Right lobe of liver (tissue), 6 donors: ENCODE results near the gene EEF1AKMT3. TPM values are rescaled to one million over a fixed set of nuclear protein-coding genes. Genes with fewer than 3 reads are reported as not detected.
A peak's percentile ranks its signal among the peaks of the same experiment; 100 is the strongest.

Experiments used
- ATAC-seq, 4 donors: fragments of 200-7000 bp; cut with Tn5 transposase; one replicate each; pipeline ENCODE4 v1.9.1; 2020; ENCODE audit warnings: mild to moderate bottlenecking in 4 of 4, moderate library complexity in 4 of 4
- DNase-seq, 3 donors: peaks; one replicate each; pipeline ENCODE4 v3.0.0-alpha.2; 2020
- H3K27ac ChIP-seq, 3 donors: fragments of 200-600 bp; one replicate each; pipeline ENCODE4 v1.8.0; 2022
- H3K27me3 ChIP-seq, 2 donors: fragments of 200-600 bp; one replicate each; pipeline ENCODE4 v1.8.0; 2022
- H3K36me3 ChIP-seq, 4 donors: fragments of 200-600 bp; sonication (generic) in 1 of 4; one replicate each; pipeline versions ENCODE4 v1.5.1 to v1.8.0; 2017 to 2022; ENCODE audit warnings: control low read depth in 1 of 4
- H3K4me1 ChIP-seq, 4 donors: fragments of 200-600 bp; sonication (generic) in 1 of 4; one replicate each; pipeline versions ENCODE4 v1.5.1 to v1.8.0; 2017 to 2022; ENCODE audit warnings: control low read depth in 1 of 4
- H3K4me3 ChIP-seq, 3 donors: fragments of 200-600 bp; one replicate each; pipeline ENCODE4 v1.8.0; 2022
- H3K9me3 ChIP-seq, 4 donors: fragments of 200-600 bp; sonication (generic) in 1 of 4; one replicate each; pipeline versions ENCODE4 v1.5.1 to v1.8.0; 2017 to 2022; ENCODE audit warnings: control low read depth in 1 of 4
- POLR2A ChIP-seq: fragments of 450-650 bp; IDR thresholded peaks from one replicate; pipeline ENCODE4 v1.6.1; 2017; ENCODE audit warnings: antibody characterized with exemption, mild to moderate bottlenecking
- WGBS: methylation state at CpG from one replicate; pipeline ENCODE4 v1.1.6; 2018; ENCODE audit warnings: low coverage, low lambda C conversion rate; ENCODE audit not compliant: insufficient coverage; ENCODE audit errors: missing lambda C conversion rate; 5-methylcytosine and 5-hydroxymethylcytosine counted together
- intact Hi-C, 2 donors: fragments of 100-400 bp; cut with DNase I; formaldehyde crosslinking; loops; one replicate each; pipeline versions ENCODE4 v1.11.2 to v1.14.1; 2022
- total RNA-seq, 6 experiments: library from RNA; depleted of rRNA in 2 of 6; stranded (reverse); fragments of >200 nt in 2 of 6; fragmentation: NEBNext Ultra II Directional in 3 of 6; extraction: Animal tissue kit (Norgen Biotek cat#: 25700) in 3 of 6; gene quantifications; one replicate each; pipeline versions ENCODE4 v1.1.0 to v1.2.4, GENCODE V29; 2016 to 2023
- TF ChIP-seq, protein P1 (sequence below), 4 donors: fragments of 200-600 bp in 3 of 4; fragments of 450-650 bp in 1 of 4; IDR thresholded peaks; one replicate each; pipeline versions ENCODE4 v1.5.1 to v1.8.0; 2016 to 2022; ENCODE audit warnings: antibody characterized with exemption in 4 of 4, mild to moderate bottlenecking in 2 of 4
- donor health status: DM: no; HTN: yes; CAD: no.
- donor health status: DM: no; HTN: no; CAD: no.
- donor health status: DM: no; HTN: no; CAD: no.
- donor health status: DM: no; HTN: yes; CAD: no.
- donor health status: DM: no; HTN: yes; CAD: no.

The EEF1AKMT3 gene
- total RNA-seq, 6 experiments from 2014 or later, result 3.2 to 5.5 (median 3.7) TPM

DNA sequence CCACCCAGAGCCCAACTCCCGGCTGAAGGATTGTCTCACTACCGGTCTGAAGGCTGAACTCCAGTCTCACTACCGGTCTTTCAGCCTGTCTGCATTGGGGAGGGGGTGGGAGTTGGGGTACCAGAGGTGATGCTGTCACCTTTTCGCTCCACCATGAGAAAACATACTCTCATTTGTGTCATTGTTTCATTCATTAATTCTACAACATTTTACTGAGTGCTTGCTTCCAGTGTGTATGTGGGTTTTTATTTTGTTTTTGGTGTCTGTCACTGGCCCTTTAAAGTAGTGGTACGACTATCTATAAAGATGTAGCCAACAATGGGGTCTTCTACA is 19.8 kb upstream of the EEF1AKMT3 start:
- Histone ChIP-seq H3K4me3 (peak overlapping the region; percentile 22 to 90 (median 72)), H3K27me3 (no peaks in the 10 kb centered on the region), H3K36me3 (peaks cover 0 to 16% (median 6%) of the 10 kb centered on the region in 4 donors), H3K9me3 (no peaks in the 10 kb centered on the region), H3K4me1 (peaks cover 0 to 15% (median 3%) of the 10 kb centered on the region in 4 donors), H3K27ac (peak overlapping the region in 1 of 3 donors; percentile 32)
- ATAC-seq (no peak), DNase-seq (no peak)
- intact Hi-C loops, result no loop called here
- TF ChIP-seq POLR2A, result no peak
- TF ChIP-seq, protein P1, sequence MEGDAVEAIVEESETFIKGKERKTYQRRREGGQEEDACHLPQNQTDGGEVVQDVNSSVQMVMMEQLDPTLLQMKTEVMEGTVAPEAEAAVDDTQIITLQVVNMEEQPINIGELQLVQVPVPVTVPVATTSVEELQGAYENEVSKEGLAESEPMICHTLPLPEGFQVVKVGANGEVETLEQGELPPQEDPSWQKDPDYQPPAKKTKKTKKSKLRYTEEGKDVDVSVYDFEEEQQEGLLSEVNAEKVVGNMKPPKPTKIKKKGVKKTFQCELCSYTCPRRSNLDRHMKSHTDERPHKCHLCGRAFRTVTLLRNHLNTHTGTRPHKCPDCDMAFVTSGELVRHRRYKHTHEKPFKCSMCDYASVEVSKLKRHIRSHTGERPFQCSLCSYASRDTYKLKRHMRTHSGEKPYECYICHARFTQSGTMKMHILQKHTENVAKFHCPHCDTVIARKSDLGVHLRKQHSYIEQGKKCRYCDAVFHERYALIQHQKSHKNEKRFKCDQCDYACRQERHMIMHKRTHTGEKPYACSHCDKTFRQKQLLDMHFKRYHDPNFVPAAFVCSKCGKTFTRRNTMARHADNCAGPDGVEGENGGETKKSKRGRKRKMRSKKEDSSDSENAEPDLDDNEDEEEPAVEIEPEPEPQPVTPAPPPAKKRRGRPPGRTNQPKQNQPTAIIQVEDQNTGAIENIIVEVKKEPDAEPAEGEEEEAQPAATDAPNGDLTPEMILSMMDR (IDR thresholded peaks at IDR 0.05), result no peak
- 6% methylated on average over 4 of the region's 5 CpGs for whole genome bisulfite sequencing

DNA sequence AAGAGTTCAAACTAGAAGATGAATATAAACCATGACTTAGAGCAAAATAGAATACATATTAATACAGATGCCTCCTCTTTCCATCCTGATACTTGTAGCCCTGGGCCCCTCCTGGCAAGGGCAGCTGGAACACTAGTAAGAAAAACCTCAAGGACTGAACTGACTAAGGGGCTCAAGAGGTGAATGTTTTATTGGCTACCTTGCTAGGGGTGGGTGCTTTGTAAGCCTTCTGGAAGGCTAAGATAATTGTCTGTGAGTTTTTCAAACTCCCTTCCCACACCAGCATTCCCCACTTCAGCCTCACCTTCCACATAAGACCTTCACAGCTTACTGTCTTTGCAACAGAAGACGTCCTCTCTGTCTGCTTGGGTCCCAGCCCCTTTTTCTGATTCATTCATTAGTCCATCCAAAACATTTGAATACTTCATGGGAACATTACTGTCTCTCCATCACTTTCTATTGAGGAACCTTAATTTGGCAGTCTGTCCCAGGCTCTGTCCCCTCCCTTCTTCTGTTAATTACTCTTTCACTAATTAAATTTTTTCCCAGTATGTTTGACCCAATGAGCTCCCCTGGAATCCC is 18.6 kb upstream of the EEF1AKMT3 start:
- no peak for TF ChIP-seq POLR2A
- TF ChIP-seq, protein P1 (IDR thresholded peaks at IDR 0.05), result no peak
- Histone ChIP-seq H3K27ac (no peak overlapping the region), H3K4me3 (no peak overlapping the region), H3K27me3 (no peaks in the 10 kb centered on the region), H3K4me1 (peaks cover 0 to 15% (median 3%) of the 10 kb centered on the region in 4 donors), H3K36me3 (peaks cover 0 to 4% (median 0%) of the 10 kb centered on the region in 4 donors), H3K9me3 (no peaks in the 10 kb centered on the region)
- DNase-seq (no peak), ATAC-seq (no peak)
- WGBS, result 31% methylated on average over 1 of the region's 1 CpG
- intact Hi-C loops, result no loop called here

DNA sequence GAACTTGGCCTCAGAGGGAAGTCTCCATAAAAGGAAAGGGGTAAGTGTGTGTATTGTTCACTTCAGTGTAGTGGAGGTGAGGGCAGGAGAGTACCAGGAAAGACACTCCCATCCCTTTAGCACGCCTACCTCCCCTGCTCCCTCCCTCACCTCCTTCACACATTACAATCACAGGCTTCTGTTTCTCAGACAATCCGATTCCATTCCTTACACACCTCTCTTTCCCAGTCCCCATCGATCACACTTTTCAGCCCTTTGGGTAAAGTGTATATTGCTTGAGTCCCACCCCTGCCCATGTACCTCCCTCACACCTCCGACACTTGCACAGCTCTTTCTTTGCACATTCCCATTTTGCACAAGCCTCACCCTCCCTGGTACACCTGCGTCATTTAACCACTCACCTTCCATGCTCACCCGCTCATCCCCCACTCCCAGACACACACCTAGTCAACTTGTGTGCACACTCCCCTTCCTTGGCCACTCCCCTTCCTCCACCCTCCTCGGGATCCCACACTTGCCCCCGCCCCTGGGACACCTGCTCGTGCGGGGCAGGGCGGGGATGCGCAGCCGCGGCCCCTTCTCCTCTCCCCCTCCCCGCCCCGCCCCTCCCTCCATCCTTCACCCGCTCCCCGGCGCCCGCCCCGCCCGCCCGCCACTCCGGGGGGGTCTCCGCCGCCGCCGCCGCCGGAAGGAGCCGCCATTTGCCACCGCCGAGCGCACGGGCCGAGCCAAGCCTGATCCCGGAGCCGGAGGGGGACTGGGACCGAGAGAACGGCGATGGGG is 17.8 kb upstream of the EEF1AKMT3 start, which contains the start of gene MARCHF9:
Gene MARCHF9 (plus strand): TSS at position 693 of the 783 bp plus-strand sequence. CDS start 426 bp downstream, outside the sequence.
- DNase-seq (peak; percentile 67 to 74 (median 69)), ATAC-seq (peak in 3 of 4 donors; percentile 1 to 11 (median 10))
- intact Hi-C loops, result no loop called here

DNA sequence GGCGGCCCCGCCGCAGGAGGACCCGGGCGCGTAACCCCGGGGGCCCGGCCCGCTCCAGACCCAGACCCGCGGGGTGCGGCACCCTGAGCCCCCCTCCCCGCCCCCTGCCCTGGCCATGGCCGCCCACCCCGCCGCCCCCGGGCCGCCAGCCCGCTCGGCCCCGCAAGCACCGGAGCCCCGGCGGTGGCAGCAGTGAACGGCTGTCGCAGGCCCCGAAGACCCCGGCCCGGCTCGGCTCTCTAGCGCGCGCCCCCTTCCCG is 17.3 kb upstream of the EEF1AKMT3 start:
- ATAC-seq (no peak), DNase-seq (no peak)
- Histone ChIP-seq H3K4me1 (peaks cover 0 to 15% (median 3%) of the 10 kb centered on the region in 4 donors), H3K27ac (no peak overlapping the region), H3K36me3 (no peaks in the 10 kb centered on the region), H3K4me3 (peak overlapping the region; percentile 49 to 63 (median 56)), H3K9me3 (no peaks in the 10 kb centered on the region), H3K27me3 (no peaks in the 10 kb centered on the region)
- intact Hi-C loops, result no loop called here
- TF ChIP-seq POLR2A, result no peak
- TF ChIP-seq, protein P1 (IDR thresholded peaks at IDR 0.05), result no peak
- WGBS, result no CpG with 5 or more reads among the region's 34 CpGs

More for the DNA sequence above, 17.8 kb upstream of the EEF1AKMT3 start, which contains the start of gene MARCHF9:
- no peak within 1 kb of the TSS for H3K27ac ChIP-seq
- WGBS, result under 1% methylated on average over 23 of the region's 41 CpGs
- no peaks in the 10 kb centered on the region for H3K27me3 ChIP-seq
- H3K4me1 ChIP-seq, result peaks cover 0 to 15% (median 3%) of the 10 kb centered on the region in 4 donors
- TF ChIP-seq POLR2A, result no peak
- H3K9me3 ChIP-seq, result no peaks in the 10 kb centered on the region
- peak within 1 kb of the TSS; percentile 49 to 63 (median 56) for H3K4me3 ChIP-seq
- H3K36me3 ChIP-seq, result no peaks in the 10 kb centered on the region
